CD4-positive, alpha-beta T cell (primary cell): ENCODE data around the gene ACER2. TPM values are rescaled to one million over a fixed set of nuclear protein-coding genes. Genes with fewer than 3 reads are reported as not detected.

Source experiments
- ATAC-seq: fragments of 200-7000 bp; cut with Tn5 transposase; one replicate; pipeline ENCODE4 v1.10.0; 2022; ENCODE audit warnings: mild to moderate bottlenecking; ENCODE audit not compliant: poor library complexity
- CTCF ChIA-PET: fragments of 350-600 bp; sonication (Branson Sonifier 250); formaldehyde crosslinking; loops from one replicate; lab custom pipeline; 2021; ENCODE audit warnings: antibody characterized with exemption, inconsistent platforms; lab: Charles Lee
- POLR2A ChIA-PET: fragments of 350-600 bp; sonication (Branson Sonifier 250); formaldehyde crosslinking; loops from one replicate; lab custom pipeline; 2021; ENCODE audit warnings: antibody characterized with exemption, inconsistent platforms; lab: Charles Lee
- DNase-seq, 14 experiments: peaks; one replicate each; pipeline ENCODE4 v3.0.0-alpha.2; 2013 to 2020; ENCODE audit warnings: mixed read lengths in 2 of 14
- H3K27ac ChIP-seq, 2 donors: one replicate each; pipeline versions ENCODE4 v1.5.1 to v1.7.0; 2013; ENCODE audit warnings: low read length in 2 of 2, low read depth in 1 of 2, mild to moderate bottlenecking in 1 of 2
- H3K27me3 ChIP-seq, 2 experiments: 1 replicate in 1 of 2; 2 replicates in 1 of 2; pipeline versions ENCODE4 v1.6.1 to v1.7.0; 2013; ENCODE audit warnings: low read length in 2 of 2, control low read depth in 1 of 2, mild to moderate bottlenecking in 1 of 2, moderate library complexity in 1 of 2; ENCODE audit not compliant: insufficient read depth in 2 of 2, control insufficient read depth in 1 of 2
- H3K36me3 ChIP-seq: one replicate; pipeline ENCODE4 v1.6.1; 2013; ENCODE audit warnings: low read length, control low read depth; ENCODE audit not compliant: insufficient read depth
- H3K4me1 ChIP-seq: one replicate; pipeline ENCODE4 v1.6.1; 2013; ENCODE audit warnings: low read length, control low read depth; ENCODE audit not compliant: insufficient read depth
- H3K4me3 ChIP-seq: one replicate; pipeline ENCODE4 v1.5.1; 2013; ENCODE audit warnings: mild to moderate bottlenecking, low read length, moderate library complexity
- H3K9me3 ChIP-seq, 2 experiments: 1 replicate in 1 of 2; 2 replicates in 1 of 2; pipeline versions ENCODE4 v1.6.1 to v1.7.0; 2013; ENCODE audit warnings: low read length in 2 of 2, mild to moderate bottlenecking in 2 of 2, control low read depth in 1 of 2, moderate library complexity in 1 of 2; ENCODE audit not compliant: control insufficient read depth in 1 of 2, insufficient read depth in 1 of 2
- H3K27ac Mint-ChIP-seq: one replicate; pipeline ENCODE4 v1.8.0; 2020; ENCODE audit warnings: mixed read lengths
- H3K27me3 Mint-ChIP-seq: one replicate; pipeline ENCODE4 v1.8.0; 2021; ENCODE audit warnings: mixed read lengths
- H3K36me3 Mint-ChIP-seq: one replicate; pipeline ENCODE4 v1.8.0; 2021; ENCODE audit warnings: low read depth, mixed read lengths
- H3K4me1 Mint-ChIP-seq: one replicate; pipeline ENCODE4 v1.8.0; 2021; ENCODE audit warnings: low read depth, mixed read lengths
- H3K4me3 Mint-ChIP-seq: one replicate; pipeline ENCODE4 v1.8.0; 2020; ENCODE audit warnings: mild to moderate bottlenecking, mixed read lengths
- H3K9me3 Mint-ChIP-seq: one replicate; pipeline ENCODE4 v1.8.0; 2020; ENCODE audit warnings: mixed read lengths
- CTCF ChIP-seq: fragments of 200-600 bp; IDR thresholded peaks from one replicate; pipeline ENCODE4 v1.8.0; 2022; ENCODE audit warnings: antibody characterized with exemption, mild to moderate bottlenecking
- intact Hi-C, 2 experiments: fragments of 100-400 bp; cut with DNase I in 1 of 2; cut with micrococcal nuclease in 1 of 2; formaldehyde crosslinking; loops; one replicate each; pipeline versions ENCODE4 v1.15.1 to v1.9.0; 2023 to 2025; cut with DNase I, micrococcal nuclease
- total RNA-seq, 174 experiments: library from RNA in 2 of 174; stranded (reverse) in 2 of 174; gene quantifications; one replicate each; pipeline ENCODE4 v1.2.3 and lab custom pipeline; 2021 to 2026

Gene ACER2
- total RNA-seq, 2 experiments from 2014 or later = 1.2 to 1.4 TPM

GRCh38 chr9:19429595-19429994, 20.8 kb downstream of the ACER2 start:
- H3K27ac Mint-ChIP-seq = no peak overlapping the region
- no peaks in the 10 kb centered on the region for H3K4me1 Mint-ChIP-seq
- no peak overlapping the region for H3K27ac ChIP-seq
- no peaks in the 10 kb centered on the region for H3K9me3 ChIP-seq
- H3K4me3 ChIP-seq = no peak overlapping the region
- H3K4me1 ChIP-seq = no peaks in the 10 kb centered on the region
- no peaks in the 10 kb centered on the region for H3K27me3 Mint-ChIP-seq
- no peak overlapping the region for H3K4me3 Mint-ChIP-seq
- H3K9me3 Mint-ChIP-seq = no peaks in the 10 kb centered on the region
- CTCF ChIA-PET = no interaction called here
- H3K36me3 ChIP-seq = peaks cover 4% of the 10 kb centered on the region
- TF ChIP-seq CTCF = no peak
- H3K27me3 ChIP-seq = no peaks in the 10 kb centered on the region
- POLR2A ChIA-PET = no interaction called here
- intact Hi-C loops = no loop called here
- no peak for ATAC-seq
- DNase-seq = no peak
- H3K36me3 Mint-ChIP-seq = peaks cover 43% of the 10 kb centered on the region

GRCh38 chr9:19430201-19430760, 21.5 kb downstream of the ACER2 start:
- no peaks in the 10 kb centered on the region for H3K27me3 ChIP-seq
- ATAC-seq = no peak
- Mint-ChIP-seq H3K4me3 (no peak overlapping the region), H3K27ac (no peak overlapping the region), H3K9me3 (no peaks in the 10 kb centered on the region), H3K4me1 (no peaks in the 10 kb centered on the region), H3K27me3 (no peaks in the 10 kb centered on the region), H3K36me3 (peaks cover 43% of the 10 kb centered on the region)
- DNase-seq = no peak
- intact Hi-C loops = no loop called here
- POLR2A ChIA-PET = no interaction called here
- CTCF ChIA-PET = no interaction called here
- no peak overlapping the region for H3K4me3 ChIP-seq
- H3K4me1 ChIP-seq = no peaks in the 10 kb centered on the region
- H3K27ac ChIP-seq = no peak overlapping the region
- TF ChIP-seq CTCF = no peak
- H3K36me3 ChIP-seq = peaks cover 7% of the 10 kb centered on the region
- no peaks in the 10 kb centered on the region for H3K9me3 ChIP-seq

GRCh38 chr9:19431361-19432171, 22.8 kb downstream of the ACER2 start:
- DNase-seq = no peak
- no peak for TF ChIP-seq CTCF
- no peak overlapping the region for H3K27ac ChIP-seq
- H3K9me3 Mint-ChIP-seq = no peaks in the 10 kb centered on the region
- H3K36me3 ChIP-seq = peaks cover 7% of the 10 kb centered on the region
- no peak overlapping the region for H3K4me3 Mint-ChIP-seq
- no peak overlapping the region for H3K4me3 ChIP-seq
- H3K36me3 Mint-ChIP-seq = peaks cover 34% of the 10 kb centered on the region
- no peaks in the 10 kb centered on the region for H3K4me1 Mint-ChIP-seq
- H3K27me3 ChIP-seq = no peaks in the 10 kb centered on the region
- no peaks in the 10 kb centered on the region for H3K9me3 ChIP-seq
- POLR2A ChIA-PET = no interaction called here
- H3K4me1 ChIP-seq = no peaks in the 10 kb centered on the region
- intact Hi-C loops = no loop called here
- H3K27ac Mint-ChIP-seq = no peak overlapping the region
- no peak for ATAC-seq
- CTCF ChIA-PET = no interaction called here
- H3K27me3 Mint-ChIP-seq = no peaks in the 10 kb centered on the region
